ENCODE data around the gene SLC26A6. TPM values are rescaled to one million over a fixed set of nuclear protein-coding genes. Genes with fewer than 3 reads are reported as not detected.
A peak's percentile ranks its signal among the peaks of the same experiment; 100 is the strongest.

SLC26A6 gene
- total RNA-seq, 4 donors from 2014 or later: 143 to 249 (median 194) TPM

DNA sequence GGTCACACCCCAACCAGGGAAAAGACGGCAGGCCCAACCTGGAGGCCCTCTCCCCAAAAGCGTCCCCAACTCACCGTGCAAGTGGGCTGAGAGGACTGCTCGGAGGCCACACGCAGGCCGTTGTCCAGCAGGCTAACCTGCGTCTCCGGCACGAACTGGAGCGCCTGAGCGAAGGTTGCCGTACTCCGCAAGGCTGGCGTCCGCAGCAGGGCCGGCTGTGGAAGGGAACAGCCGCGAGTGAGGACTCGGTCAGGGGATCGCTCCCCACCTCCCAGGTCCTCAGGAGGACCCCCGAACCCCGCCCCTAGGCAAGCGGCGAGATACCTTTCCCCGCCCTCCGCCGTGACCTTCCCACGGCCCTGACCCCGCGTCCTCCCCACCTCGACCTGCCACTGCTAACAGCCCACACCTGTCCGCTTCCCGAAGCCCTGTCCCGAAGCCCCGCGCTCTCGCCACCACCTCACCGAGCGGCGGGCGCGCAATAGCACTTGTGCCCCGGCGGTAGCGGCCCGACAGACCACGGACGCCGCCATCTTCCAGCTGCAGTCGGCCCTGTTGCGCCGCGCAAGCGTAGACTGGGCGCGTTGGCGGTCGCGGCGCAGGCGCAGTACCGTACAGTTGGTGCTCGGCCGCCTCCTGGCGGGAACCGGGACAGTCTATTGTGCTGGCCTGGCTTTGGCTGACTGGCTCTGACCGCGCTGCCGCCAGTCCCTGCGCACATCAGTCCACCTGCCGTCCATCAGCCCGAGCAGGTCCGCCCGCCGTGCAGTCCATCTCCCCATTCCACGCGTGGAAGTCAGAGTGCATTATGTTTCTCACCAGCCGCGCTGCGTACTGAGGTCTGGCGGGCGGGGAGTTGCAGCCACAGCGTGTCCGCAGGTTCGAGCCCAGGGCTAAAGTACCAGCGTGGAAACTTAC is 25.9 kb downstream of the SLC26A6 start, which contains the start of gene UQCRC1:
UQCRC1 (minus strand) TSS at position 559 of the 918 bp plus-strand sequence; CDS start at position 533, 26 bp downstream.
- Histone ChIP-seq H3K9me3 (no peaks in the 10 kb centered on the region), H3K4me1 (peaks cover 0 to 10% (median 0%) of the 10 kb centered on the region in 4 donors)

DNA sequence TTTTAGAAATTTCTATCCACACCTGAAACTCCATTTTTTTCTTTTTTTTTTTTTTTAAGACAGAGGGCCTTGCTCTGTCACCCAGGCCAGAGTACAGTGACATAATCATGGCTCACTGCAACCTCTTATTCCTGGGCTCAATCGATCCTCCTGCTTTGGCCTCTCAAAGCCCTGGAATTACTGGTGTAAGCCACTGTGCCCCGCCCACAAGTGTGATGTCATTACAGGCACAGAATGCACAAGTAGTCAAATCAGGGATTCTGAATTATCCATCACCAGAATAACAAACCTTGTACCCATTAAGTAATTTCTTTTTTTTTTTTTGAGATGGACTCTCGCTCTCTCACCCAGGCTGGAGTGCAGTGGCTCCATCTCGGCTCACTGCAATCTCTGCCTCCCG is 27.7 kb downstream of the SLC26A6 start:
- peak in 1 of 3 donors; percentile 63 for DNase-seq
- Histone ChIP-seq H3K4me3 (no peak overlapping the region), H3K4me1 (peaks cover 0 to 10% (median 0%) of the 10 kb centered on the region in 4 donors), H3K27ac (no peak overlapping the region), H3K36me3 (peaks cover 0 to 52% (median 0%) of the 10 kb centered on the region in 3 donors), H3K9me3 (no peaks in the 10 kb centered on the region), H3K27me3 (no peaks in the 10 kb centered on the region)
- no peak for TF ChIP-seq POLR2A (IDR thresholded peaks at IDR 0.05)
- TF ChIP-seq, protein P1, sequence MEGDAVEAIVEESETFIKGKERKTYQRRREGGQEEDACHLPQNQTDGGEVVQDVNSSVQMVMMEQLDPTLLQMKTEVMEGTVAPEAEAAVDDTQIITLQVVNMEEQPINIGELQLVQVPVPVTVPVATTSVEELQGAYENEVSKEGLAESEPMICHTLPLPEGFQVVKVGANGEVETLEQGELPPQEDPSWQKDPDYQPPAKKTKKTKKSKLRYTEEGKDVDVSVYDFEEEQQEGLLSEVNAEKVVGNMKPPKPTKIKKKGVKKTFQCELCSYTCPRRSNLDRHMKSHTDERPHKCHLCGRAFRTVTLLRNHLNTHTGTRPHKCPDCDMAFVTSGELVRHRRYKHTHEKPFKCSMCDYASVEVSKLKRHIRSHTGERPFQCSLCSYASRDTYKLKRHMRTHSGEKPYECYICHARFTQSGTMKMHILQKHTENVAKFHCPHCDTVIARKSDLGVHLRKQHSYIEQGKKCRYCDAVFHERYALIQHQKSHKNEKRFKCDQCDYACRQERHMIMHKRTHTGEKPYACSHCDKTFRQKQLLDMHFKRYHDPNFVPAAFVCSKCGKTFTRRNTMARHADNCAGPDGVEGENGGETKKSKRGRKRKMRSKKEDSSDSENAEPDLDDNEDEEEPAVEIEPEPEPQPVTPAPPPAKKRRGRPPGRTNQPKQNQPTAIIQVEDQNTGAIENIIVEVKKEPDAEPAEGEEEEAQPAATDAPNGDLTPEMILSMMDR (IDR thresholded peaks at IDR 0.05): no peak

More for the DNA sequence above, 25.9 kb downstream of the SLC26A6 start, which contains the start of gene UQCRC1:
- Histone ChIP-seq H3K4me3 (peak within 1 kb of the TSS; percentile 82 to 100 (median 86)), H3K27me3 (no peaks in the 10 kb centered on the region), H3K27ac (peak within 1 kb of the TSS; percentile 78 to 96 (median 88)), H3K36me3 (peaks cover 0 to 34% (median 0%) of the 10 kb centered on the region in 3 donors)
- DNase-seq: peak; percentile 85 to 95 (median 93)
- TF ChIP-seq POLR2A (IDR thresholded peaks at IDR 0.05): peak; percentile 82 to 93
- TF ChIP-seq, protein P1 (IDR thresholded peaks at IDR 0.05): peak; percentile 50 to 97 (median 90)

DNA sequence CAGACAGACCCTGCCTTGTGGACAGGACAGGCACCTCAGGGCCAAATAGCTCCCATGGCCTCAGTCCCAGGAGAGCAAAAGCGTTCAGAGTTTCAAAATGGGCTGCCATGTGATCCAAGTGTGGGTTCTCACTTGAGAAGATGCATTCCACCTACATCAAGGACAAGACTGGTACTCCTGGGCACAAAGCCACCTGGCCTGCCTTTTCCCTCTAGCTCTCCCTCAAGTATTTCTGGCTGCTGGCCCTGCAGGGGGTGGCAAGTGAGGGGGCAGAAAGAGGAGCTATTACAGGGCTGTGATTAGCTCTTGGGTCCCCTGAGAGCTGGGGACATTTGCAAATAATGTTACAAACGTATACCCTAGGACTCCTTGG is 33.7 kb downstream of the SLC26A6 start:
- no peak for DNase-seq

DNA sequence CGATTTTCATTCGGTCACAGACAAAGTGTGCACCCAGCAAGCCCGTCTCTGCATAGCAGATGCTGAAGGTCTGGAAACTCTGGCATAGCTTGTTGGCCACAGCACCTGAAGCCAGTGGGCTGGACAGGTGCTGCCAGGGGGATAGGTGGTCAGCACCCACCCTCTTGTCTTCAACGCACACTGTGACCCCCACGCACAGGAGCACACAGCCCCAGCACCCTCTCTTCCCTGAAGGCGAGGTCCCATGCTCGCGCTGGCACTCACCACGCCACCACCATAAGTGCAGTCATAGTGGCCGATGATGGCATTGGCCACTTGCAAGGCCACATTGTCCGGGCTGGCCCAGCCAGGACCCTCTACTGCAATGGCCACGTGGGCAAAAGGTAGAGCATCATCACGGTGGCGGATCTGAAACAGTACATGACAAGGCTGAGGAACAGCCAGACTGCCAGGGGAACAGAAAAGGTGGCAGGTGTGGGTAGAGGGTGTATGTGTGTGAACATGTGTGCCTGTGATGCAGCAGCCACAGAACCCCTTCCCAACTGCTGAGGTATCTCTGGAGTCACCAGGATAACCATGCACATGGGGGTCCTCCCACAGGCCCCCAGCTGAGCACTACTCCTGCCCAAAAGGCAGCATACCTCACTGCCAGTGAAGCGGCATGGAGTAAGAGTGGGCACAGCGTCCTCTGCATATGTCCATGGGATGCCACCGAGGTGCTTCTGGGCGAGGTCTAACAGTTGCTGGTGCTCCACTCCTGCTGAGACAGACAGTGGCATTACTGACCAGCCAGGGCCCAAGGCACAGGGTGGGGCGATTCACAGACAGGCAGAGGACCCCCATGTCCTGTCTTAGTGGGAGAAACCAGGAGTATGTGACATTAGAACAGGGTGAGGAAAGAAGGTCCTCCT is 34.3 kb downstream of the SLC26A6 start:
- H3K27ac ChIP-seq: no peak overlapping the region
- peaks cover 0 to 73% (median 0%) of the 10 kb centered on the region in 3 donors for H3K36me3 ChIP-seq
- H3K4me3 ChIP-seq: no peak overlapping the region
- DNase-seq: no peak
- no peak for TF ChIP-seq POLR2A (IDR thresholded peaks at IDR 0.05)
- TF ChIP-seq, protein P1 (IDR thresholded peaks at IDR 0.05): no peak
- no peaks in the 10 kb centered on the region for H3K27me3 ChIP-seq
- no peaks in the 10 kb centered on the region for H3K9me3 ChIP-seq
- H3K4me1 ChIP-seq: peaks cover 0 to 11% (median 0%) of the 10 kb centered on the region in 4 donors

More for the DNA sequence above, 33.7 kb downstream of the SLC26A6 start:
- H3K9me3 ChIP-seq: no peaks in the 10 kb centered on the region
- H3K27me3 ChIP-seq: no peaks in the 10 kb centered on the region
- H3K4me1 ChIP-seq: peaks cover 0 to 10% (median 0%) of the 10 kb centered on the region in 4 donors
- H3K4me3 ChIP-seq: no peak overlapping the region
- H3K27ac ChIP-seq: no peak overlapping the region
- H3K36me3 ChIP-seq: peaks cover 0 to 80% (median 0%) of the 10 kb centered on the region in 3 donors
- TF ChIP-seq, protein P1 (IDR thresholded peaks at IDR 0.05): no peak

All from Peyer's patch (tissue), 4 donors.